Measurements from ENCODE around the gene CLMP. TPM values are rescaled to one million over a fixed set of nuclear protein-coding genes. Genes with fewer than 3 reads are reported as not detected.

The CLMP gene, protein sequence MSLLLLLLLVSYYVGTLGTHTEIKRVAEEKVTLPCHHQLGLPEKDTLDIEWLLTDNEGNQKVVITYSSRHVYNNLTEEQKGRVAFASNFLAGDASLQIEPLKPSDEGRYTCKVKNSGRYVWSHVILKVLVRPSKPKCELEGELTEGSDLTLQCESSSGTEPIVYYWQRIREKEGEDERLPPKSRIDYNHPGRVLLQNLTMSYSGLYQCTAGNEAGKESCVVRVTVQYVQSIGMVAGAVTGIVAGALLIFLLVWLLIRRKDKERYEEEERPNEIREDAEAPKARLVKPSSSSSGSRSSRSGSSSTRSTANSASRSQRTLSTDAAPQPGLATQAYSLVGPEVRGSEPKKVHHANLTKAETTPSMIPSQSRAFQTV
- 162 and 189 TPM in 2 replicates for total RNA-seq

DNA sequence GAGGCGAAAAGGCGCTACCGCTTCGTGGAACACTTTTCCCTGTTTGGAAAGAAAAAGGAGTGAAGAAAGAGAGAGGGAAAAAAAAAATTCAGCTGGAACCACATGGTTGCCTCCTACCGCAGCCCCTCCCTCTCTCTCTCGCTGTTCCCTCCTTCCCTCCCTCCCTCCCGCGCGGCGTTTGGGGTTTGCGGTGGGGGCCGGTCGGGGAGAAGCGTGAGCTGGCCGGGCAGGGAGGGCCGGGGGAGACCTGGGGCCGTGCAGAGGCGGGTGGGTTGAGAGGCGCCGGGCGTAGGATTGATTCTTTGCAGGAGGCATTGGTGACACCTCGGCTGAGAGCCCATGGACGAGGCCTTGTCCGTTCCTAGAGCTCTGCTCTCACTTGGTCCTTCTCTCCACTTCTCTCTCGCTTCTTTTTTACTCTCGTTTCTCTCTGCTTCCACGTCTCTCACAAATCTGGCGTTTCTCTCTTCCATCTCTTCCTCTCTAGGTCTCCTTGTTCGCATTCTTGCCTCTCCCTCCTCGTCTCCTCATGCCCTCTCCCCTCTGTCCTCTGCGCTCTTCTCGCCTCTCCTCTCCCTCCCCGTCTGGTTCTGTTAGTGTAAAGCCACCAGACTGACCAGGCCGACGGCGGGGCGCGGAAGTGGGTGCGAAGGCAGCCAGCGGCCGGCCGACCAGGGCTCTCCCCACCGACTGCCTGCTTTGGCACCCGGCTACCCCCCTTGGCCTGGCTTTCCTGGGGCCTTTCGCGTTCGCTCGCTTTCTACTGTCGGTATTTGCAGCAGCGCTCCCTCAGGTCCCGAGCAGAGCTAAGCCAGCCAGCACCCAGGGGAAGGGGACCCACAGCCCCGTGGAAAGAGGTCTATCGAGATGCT, at the start of gene CLMP:
Gene CLMP (minus strand): TSS at position 61 of the 872 bp plus-strand sequence. CDS start 308 bp downstream, outside the sequence.

DNA sequence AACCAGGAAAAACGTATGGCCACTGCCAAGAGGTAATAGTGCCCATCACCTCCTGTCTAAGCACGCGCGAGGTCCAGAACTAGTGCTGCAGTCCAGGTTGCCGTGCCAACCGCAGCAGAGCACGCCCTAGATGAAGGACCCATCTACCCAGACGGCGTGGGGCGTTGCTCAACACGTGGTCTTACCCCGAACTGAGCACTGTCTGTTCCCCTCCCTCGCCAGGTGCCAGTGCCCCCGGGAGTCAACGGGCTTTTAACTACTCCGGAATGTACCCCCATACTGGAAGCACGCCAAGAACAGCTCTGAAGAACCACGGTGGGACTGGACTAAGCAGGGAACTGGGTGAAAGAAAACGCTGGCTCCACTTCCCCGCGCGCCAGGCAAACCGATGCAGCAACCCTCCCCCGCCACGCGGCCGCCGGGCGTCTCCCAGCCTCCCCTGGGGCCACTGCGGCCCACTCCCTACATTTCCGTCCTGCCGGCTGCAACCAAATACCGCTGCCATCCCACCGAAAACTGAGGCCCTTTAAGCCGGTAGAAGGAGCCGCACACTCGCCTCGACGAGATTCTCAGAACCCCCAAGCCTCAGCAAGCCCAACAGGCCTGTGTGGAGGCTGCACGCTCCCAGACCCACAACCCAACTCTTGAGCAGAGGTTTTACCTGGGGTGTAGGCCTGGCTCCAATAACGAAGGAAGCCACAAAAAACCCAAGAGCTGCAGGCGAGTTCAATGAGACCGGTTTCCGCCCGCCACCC, 133.5 kb downstream of the CLMP start, which contains the start of gene HSPA8:
Gene HSPA8 (minus strand): TSS at position 734 of the 755 bp plus-strand sequence. CDS start 812 bp downstream, outside the sequence.

Small RNAs within 50 kb of the gene (small RNA-seq; reads per million reads assigned to genes)
- not detected for gene RPL31P47
- not detected for gene SNORD14C
- gene SNORD14D, result not detected
- 348 reads per million, percentile 99 among the genes with 10 or more reads in this experiment for gene SNORD14E

Other genes starting within 250 kb of the CLMP start
- gene BSX, start 213.4 kb downstream of the CLMP start, total RNA-seq, result not detected in 2 replicates
- 2,197 and 3,740 TPM in 2 replicates for gene HSPA8, start 133.1 kb downstream of the CLMP start, total RNA-seq
- gene GRAMD1B, start 235.0 kb upstream of the CLMP start, total RNA-seq, result 0.37 and 0.78 TPM in 2 replicates